Stimulated activated CD4-positive, alpha-beta T cell treated with anti-CD3 and anti-CD28 coated beads, Interleukin-2, amount 100 ng/mL, for 4 hours (primary cell): Measurements from ENCODE around the gene PRR7.

Experiments
- DNase-seq: peaks from one replicate; pipeline ENCODE4 v3.0.0-alpha.2; 2020; ENCODE audit warnings: low read depth

The PRR7 gene

GRCh38 chr5:177452688-177453638 lies 6.3 kb downstream of the PRR7 start:
- DNase-seq, result no peak

- no peak for DNase-seq
Measured at GRCh38 chr5:177453852-177454396, 7.3 kb downstream of the PRR7 start.

- DNase-seq, result peak; percentile 89
Measured at GRCh38 chr5:177454397-177455035, 7.9 kb downstream of the PRR7 start.

- DNase-seq, result peak; percentile 90
Measured at GRCh38 chr5:177455036-177455660, 8.5 kb downstream of the PRR7 start.

GRCh38 chr5:177455661-177456590 lies 9.3 kb downstream of the PRR7 start:
- DNase-seq, result peak; percentile 93

GRCh38 chr5:177456591-177456964 lies 10.0 kb downstream of the PRR7 start:
- DNase-seq, result no peak

GRCh38 chr5:177456976-177457851 lies 10.6 kb downstream of the PRR7 start:
- no peak for DNase-seq

GRCh38 chr5:177457852-177458681 lies 11.5 kb downstream of the PRR7 start:
- DNase-seq, result no peak

GRCh38 chr5:177458912-177459350 lies 12.3 kb downstream of the PRR7 start:
- DNase-seq, result no peak

GRCh38 chr5:177459357-177459756 lies 12.7 kb downstream of the PRR7 start:
- DNase-seq, result no peak

- DNase-seq, result no peak
Measured at GRCh38 chr5:177459819-177460628, 13.4 kb downstream of the PRR7 start.

GRCh38 chr5:177462021-177462670 lies 15.5 kb downstream of the PRR7 start:
- no peak for DNase-seq

GRCh38 chr5:177465044-177465443 lies 18.4 kb downstream of the PRR7 start:
- no peak for DNase-seq

GRCh38 chr5:177466861-177467260 lies 20.2 kb downstream of the PRR7 start:
- DNase-seq, result no peak

GRCh38 chr5:177467436-177467835 lies 20.8 kb downstream of the PRR7 start:
- no peak for DNase-seq

GRCh38 chr5:177468329-177468684 lies 21.7 kb downstream of the PRR7 start:
- no peak for DNase-seq

- DNase-seq, result no peak
Measured at GRCh38 chr5:177468685-177469628, 22.3 kb downstream of the PRR7 start.
